Activated CD4-positive, alpha-beta T cell treated with anti-CD3 and anti-CD28 coated beads for 1 hour (primary cell): ENCODE measurements around the gene CASK.

Experiments used
- DNase-seq: peaks from one replicate; pipeline ENCODE4 v3.0.0-alpha.2; 2020

The CASK gene

DNA sequence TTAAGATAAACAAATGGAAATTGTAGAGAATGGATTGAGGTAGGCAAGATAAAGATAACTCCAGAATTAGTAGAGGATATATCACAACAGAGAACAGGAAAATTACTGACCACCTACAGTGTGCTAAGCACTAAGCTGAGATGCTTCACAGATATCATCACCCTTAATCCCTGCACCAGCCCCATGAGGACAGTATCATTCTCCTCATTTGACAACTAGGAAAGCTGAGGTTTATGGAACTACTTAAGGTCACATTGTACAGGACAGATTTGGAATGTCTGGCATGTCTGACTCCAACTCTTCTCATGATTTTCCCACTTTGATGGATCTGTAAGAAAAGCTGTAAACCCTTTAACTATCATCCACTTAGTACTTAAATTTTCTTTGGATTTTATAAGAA lies 95.5 kb downstream of the CASK start:
- DNase-seq: no peak

DNA sequence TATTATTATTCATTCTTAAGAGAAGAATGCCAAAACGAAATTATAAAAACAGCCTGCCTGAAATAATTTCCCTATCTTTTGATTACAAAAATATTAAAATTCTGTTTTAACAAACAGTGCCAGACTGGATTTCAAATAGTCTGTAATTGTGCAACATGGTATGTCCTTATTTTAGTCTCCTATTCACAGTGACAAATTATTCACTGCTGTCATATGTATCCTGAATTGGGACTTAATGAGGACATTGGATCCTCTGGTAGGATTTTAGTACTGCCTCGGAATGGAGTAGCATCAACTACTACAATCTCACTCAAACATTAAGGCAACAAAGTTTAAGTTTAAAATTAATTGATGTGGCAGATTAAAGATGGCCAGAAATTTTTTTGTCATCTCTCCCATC lies 97.6 kb downstream of the CASK start:
- DNase-seq: no peak

DNA sequence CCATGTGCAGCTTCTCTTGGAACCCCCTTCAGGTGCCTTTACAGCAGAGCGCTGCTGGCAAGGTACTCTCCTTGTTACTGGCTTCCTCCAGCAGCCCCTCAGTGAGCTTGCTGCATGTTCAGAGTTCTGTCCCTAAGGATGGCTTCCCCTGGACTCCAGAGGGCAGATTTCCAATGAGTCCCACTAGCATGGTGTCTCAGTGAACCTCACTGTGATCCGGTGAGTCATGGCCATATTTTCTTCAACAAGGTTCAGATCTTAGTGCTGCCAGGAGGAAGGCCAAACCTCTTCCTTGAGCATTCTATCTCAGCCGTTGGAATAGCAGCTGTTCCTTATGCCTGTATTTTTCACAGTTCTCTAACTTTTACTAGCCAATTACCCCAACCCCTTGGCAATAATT lies 98.8 kb downstream of the CASK start:
- DNase-seq: no peak

DNA sequence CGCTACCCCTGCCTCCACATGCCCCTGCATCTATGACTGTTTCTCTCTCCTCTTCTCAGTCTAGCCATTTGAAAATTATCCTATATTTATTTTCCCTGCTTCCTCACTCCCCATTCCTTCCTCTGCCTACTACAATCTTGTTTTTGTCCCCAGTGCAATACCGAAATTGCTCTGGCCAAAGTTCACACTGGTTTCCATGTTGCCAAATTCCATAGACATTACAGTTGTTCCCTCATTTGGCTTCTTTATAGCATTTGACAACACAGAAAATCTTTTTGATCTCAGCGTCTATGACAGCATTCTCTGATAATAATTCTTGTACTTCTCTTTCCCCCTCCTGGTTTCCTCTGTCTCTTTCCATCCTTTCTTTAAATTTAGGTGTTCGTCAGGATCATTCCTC lies 100.0 kb downstream of the CASK start:
- DNase-seq: no peak

DNA sequence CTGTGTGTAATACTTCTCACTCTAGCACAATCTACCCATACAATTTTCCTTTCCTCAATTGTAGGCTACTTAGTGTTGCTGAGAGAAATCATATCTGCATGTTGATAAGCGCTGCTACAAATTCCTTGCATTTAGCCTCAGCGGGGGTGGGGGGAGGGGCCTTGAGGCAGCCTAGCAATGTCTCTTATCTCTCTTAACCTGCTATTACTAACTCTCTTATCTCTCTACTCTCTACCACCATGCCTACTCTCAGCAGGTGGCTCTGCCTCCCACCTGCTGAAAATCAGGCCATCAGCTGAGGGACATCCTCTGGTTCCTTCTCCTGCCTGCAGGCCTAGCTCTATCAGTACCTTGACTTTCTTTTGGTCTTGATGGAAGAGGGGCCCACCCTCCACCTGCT lies 100.5 kb downstream of the CASK start:
- no peak for DNase-seq

DNA sequence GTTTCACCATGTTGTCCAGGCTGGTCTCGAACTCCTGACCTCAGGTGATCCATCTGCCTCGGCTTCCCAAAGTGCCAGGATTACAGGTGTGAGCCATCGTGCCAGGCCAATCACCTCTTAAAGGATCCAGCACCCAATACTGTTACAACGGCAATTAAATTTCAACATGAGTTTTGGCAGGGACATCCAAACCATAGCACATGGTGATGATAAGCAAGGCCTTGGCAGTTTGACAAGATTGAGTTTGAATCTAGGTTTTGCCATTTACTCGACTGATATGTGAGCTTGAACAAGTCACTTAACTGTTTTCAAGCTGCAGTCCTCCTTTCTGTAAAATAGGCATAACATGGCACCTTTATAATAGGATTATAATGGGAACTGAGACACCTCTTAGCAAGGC lies 115.3 kb downstream of the CASK start:
- no peak for DNase-seq

DNA sequence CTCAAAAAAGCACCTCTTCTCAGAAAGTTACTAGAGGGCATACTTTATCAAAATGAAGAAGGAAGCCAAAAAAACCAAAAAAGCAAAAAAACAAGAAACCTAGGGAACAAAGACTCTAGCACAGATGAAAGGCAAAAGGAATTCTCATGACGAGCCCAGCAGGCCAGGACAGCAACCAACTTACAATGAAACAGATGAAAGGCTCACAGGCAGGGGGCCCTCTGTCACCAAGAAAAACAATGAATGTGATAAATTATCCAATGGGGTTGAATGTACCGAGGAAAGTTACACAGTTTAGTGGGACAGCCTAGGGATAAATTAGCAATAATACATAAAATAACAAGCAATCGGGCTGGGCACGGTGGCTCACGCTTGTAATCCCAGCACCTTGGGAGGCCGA lies 120.4 kb downstream of the CASK start:
- no peak for DNase-seq

DNA sequence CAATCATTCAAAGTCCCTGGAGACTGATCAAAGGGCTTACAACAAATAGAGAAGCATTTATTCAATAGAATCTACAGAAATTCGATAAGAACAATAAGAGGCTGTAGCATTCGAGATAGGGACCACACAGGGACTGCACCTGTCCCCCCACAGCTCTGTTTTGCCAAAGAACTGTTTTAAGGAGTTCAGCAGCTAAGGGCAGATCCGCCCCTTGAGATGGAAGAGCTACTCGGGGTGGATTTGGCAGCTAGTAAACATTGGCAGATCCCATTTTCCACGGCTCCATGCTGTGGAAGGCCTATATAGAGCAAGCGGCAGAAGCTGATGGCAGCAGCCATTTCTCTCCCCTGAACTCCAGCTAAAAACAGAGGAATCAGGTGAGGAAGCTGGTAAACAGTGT lies 123.7 kb downstream of the CASK start:
- DNase-seq: no peak

DNA sequence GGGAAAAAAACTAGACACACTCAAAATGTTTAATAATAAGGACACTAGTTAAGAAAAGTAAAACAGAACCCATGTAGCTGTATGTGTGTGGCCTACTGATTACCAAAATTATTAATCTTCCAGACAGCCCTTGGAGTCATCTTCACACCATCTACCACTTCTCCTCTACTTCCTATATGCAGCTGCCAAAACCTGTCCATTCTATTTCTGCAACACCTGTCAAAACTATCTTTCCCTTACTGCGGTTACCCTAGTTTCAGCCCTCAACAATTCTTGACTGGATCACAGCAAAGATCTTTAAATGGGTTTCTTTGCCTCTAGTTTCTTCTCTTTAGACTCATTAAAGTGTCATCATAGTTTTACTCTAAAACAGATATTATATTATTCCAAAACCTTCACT lies 126.8 kb downstream of the CASK start:
- no peak for DNase-seq

DNA sequence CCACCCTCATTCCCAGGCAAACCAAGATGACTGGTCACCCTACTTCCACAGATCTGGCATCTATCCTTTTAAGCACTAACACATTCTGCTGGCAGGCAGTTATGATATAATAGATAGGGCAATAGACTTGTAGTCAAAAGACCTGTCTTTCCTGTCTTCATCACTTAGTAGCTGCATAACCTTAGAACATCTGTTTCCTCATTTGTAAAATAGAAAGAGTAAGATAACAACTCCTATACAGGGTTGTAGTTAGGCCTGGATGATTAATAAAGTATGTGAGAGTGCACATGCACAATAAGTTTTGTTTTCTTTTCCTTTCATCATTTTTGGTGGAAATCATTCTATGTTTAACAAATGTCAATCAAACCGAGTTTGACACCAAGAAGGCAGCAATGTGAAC lies 127.3 kb downstream of the CASK start:
- DNase-seq: no peak

DNA sequence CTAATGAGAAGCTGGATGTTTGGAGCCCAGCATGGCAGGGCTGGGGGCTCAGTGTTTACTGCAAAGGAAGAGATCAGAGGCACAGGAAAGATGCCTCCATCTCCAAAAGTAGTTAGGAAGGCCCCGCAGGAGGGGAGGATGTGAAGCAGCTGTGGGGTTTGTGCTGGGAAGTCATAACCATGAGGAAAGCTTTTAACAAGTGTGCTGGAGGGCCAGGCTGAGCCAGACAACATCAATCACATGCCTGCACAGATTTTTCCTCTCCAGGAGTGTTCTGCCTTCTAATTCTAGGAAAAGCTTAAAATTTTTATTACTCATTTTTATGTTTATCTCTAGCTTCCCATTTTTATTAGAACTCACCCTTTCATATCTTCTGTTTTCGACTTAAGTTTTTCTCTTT lies 134.0 kb downstream of the CASK start:
- DNase-seq: no peak

DNA sequence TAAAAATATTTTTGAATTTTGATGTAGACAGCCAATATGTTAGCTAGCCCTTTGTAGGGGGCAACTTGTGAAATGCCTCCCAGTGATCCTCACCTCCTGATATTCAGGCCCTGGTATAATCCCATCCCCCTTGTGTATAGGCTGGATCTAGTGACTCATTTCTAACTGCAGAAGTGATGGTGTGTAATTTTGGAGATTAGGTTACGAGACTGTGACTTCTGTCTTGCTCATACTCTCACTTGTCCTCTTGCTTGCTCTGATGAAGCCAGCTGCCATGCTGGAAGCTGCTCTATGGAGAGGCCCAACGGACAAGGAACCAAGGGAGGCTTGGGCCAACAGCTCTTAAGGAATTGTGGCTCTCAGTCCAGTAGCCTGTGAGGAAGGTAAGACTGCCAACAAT lies 137.7 kb downstream of the CASK start:
- no peak for DNase-seq

DNA sequence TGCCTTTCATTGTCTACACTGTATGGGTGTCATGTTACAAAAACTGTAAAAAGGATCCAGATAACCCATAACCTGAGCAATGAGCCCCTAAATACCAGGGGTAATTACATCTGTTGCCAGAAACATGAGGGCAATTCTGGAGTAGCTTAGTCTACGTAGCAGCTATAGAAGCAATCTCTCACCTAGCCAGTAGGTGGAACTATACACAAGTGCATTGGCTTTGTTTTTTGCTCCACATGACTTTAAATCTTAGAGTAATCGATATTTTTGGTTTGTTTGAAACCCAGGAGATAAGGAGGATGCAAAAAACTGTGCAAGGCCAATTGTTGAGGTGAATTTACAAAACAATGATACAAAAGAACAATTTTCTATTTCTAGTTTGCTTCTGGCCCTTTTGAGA lies 141.9 kb downstream of the CASK start:
- no peak for DNase-seq

DNA sequence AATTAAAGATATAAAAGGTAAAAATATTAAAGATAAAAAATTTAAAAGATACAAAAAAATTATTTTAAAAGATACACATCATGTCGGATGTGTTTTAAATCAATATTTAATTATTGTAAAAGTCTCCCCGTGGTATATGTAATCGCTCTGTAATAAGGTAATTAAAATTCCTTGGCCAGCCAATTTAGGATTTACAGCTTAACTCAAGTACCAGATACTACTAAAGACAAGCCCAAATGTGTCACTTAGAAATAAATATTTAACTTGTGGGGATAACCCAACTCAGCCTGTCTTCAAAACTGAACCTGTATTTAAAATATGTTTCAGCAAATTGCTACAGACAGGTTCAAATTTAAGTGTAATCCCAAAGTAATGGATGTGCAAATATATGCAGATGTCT lies 143.4 kb downstream of the CASK start:
- no peak for DNase-seq

DNA sequence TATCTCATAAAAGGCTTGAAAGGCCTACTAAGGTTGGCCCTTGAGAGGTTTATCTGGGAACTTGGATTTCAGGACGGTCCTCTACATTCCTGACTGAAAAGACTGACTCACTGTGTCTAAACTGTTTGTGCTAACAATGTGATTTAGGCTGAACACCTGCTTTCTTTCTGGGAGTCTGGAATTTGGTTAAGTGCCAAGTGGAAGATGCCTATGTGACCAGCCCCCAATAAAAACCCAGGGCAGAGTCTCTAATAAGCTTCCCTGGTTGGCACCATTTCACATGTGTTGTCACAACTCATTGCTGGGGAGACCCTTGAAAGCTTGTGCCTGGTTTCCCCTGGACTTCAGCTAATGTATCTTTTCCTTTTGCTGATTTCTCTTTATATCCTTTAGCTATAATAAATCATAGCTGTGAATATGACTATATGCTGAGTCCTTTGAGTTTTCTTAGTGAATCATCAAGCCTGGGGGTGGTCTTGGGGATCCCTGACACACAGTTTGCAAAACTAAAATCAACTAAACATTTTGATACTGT lies 144.3 kb downstream of the CASK start:
- DNase-seq: no peak

DNA sequence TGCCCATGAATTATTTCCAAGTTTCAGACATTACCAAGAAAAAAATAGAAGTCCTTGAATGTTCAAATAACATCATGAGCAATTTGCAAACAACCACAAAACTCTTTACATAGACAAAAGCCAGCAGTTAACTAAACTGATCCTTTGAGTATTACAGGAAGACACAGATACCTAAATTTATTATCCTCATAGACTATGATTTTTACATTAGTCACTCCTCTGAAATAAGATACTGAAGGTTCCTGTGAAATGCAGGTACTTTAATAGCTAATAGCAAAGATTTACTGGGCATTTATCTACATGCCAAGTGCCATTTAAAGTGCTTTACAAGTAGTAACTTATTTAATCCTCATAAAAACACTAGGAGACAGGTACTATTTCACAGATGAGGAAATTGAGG lies 161.7 kb downstream of the CASK start:
- DNase-seq: no peak

DNA sequence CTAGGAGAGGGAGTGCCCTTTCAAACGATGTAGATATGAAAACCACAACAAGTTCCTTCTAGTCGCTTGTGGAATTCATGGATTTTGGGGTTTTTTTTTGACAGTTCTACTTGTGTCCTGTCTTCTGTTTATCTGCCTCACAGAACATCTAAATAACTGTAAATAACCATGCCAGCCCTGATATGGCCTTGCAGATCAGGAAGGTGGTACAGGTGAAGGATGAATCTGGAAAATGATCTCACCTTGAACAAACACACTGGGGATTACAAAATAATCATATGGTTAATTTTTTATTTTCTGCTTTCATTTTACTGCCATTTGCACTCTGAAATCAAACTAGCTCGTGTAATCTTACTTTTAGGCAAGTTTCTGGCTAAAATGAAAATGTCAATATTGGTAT lies 162.2 kb downstream of the CASK start:
- DNase-seq: no peak

DNA sequence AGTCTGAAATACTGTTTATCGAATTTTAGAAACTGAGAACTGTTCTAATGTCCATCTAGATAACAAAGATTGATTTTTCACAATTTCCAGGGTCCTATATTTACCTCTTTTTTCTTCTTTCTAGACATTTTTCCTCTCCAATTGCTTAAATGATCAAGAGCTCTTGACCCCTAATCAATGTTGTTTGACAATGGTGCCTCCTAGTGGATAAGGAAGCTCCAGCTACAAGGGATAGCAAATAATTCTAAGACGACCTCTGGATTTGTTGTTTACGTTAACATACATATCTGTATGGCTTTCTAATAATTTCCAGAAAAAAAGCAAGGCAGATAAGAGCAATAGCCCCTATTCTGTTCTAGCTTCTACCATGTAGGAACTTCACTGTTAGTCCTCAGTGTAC lies 163.5 kb downstream of the CASK start:
- no peak for DNase-seq

DNA sequence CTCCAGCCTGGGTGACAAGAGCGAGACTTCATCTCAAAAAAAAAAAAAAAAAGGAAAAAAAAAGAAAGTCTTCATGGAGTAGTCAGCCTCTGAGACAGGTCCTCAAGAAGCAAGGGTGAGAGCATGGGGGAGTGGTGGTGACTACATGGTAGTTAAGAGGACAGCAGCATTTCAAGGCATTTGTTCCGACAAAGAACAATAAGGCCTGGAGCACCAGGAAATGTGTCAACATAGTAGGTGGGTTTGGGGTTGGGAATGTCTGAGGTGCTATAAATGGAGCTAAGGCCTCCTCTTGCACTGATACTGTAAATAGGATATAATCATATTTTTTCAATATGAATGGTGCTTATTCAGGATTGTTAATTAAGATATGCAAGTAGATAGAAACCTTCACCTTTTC lies 165.0 kb downstream of the CASK start:
- DNase-seq: no peak

DNA sequence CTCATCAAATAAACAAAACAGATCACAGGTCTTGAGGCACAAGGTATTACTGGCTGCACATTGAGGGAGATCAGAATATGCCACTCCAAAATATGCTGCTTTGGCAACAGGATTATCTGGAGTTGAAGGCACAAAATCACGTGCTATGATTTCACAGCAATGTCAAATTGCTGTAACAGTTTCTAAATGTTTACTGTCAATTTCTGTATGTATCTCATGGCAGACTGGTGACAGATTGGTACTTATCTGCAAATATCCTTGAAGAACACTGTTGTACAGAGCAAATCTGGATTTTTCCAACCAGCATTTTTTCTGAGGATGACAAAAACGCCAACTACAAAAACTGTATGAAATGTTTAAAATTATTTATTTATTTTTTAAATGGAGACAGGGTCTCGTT lies 172.6 kb downstream of the CASK start:
- DNase-seq: no peak

DNA sequence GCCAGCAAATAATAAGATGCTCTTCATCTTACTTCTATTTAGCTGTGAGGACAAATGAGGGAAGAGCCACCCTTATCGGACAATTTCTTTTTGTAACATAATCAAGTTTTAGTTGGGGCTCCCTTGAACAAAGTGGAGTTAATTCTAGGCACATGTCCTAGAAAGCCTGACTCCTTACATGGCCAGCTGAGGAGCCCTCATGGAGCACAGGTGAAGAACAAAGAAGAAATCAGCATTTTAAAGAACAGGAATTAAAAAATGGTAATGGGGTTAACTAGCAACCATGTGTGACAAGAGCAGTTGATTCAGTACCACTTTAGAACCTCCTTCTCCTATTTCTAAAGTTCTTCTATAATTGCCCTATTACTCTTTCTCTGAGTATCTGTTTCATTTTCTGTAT lies 183.5 kb downstream of the CASK start:
- no peak for DNase-seq

DNA sequence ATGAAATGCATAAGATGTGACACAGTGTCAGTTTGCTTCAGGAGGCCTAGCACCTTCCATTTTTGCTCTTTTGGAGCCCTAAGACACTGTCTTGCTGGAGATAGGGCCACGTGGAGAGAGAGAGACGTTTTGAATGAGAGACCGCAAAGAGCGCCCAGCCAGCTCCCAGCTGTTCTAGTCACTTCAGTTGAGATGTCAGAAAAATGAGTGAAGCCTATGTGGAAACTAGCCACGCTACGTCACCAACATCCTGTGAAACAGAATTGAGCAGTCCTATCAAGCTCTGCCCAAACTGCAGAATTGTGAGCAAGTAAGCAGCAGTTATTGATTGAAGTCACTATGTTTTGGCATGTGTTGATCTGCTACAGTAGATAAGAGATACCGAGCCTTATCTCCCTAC lies 186.3 kb downstream of the CASK start:
- DNase-seq: no peak

DNA sequence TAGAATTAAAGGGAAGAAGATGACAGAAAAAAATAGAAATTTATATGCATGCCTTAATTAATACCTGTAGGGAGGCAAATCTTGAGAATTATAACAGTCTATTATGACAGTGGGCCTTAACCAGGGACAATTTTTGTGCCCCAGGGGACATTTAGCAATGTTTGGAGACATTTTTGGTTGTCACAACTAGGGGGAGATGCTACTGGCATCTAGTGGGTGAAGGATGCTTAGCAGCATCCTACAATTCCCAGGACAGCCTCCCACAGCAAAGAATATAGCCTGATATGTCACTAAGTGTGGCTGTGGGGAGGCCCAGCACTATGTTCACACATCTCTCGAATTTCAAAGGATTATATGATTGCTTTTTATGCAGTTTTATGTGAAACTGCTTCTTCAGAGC lies 188.8 kb downstream of the CASK start:
- no peak for DNase-seq

DNA sequence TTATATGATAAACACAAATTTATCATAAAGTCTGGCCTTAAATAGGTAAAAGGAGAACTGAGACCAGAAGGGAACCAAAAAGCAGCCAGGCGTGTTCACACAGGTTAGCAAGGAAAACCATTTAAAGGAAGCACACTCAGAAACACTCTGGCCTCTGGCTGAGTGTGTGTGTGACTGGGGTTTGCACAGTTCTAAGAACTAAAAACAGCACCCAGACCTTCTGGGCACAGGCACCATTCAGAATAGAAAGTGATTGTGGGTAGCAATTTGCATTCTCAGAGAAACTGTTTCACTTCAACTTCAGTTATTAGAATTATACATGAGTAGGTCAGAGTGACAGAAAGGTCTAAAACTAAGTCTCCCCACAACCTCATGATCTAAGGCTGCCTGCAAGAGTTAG lies 189.4 kb downstream of the CASK start:
- no peak for DNase-seq

DNA sequence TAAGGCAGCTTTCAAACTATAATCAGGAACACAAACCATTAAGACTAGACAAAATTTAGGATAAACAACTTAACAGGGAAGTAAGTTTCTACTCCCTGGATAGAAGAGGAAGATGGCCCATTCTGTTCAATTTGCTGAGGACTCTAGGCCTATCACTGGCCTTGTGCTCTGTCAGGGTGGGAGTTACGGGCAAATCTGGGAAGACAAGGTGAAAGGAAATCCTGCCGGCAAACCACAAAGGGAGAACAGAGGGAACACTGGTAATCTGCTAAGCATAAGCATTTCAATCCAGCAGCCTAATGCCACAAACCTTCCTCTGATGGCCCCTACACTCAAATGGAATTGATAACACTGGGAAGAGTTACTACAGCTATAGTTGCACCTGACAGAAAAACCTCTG lies 191.1 kb downstream of the CASK start:
- DNase-seq: no peak

DNA sequence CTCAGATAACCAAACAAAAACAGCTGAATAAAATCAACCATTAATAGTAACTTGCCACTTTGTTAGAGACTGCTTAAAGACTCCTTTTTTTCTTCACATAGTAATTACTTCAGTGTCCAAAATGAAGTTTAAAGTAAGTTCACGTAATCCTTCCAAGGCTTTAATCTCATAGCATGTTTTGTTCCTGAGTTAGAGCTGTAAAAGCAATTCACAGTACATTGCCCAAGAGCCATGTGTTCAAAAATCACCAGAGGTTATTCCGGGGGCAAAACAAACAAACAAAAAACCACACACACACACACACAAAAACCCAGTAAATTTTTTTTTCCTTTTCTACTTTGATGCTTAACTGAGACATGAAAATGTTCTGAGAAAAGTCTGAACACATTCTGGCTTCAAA lies 193.3 kb downstream of the CASK start:
- no peak for DNase-seq
